Body of pancreas (tissue), 4 donors: ENCODE data around the gene SLC9A5. TPM values are rescaled to one million over a fixed set of nuclear protein-coding genes. Genes with fewer than 3 reads are reported as not detected.
A peak's percentile ranks its signal among the peaks of the same experiment; 100 is the strongest.

Experiments
- ATAC-seq: fragments of 150-250 bp; one replicate; pipeline ENCODE4 v1.9.1; 2016
- DNase-seq, 4 donors: peaks; one replicate each; pipeline ENCODE4 v3.0.0-alpha.2; 2019
- H3K27ac ChIP-seq, 4 donors: fragments of 200-600 bp; sonication (generic); 1 replicate in 3 of 4; 2 replicates in 1 of 4; pipeline versions ENCODE4 v1.5.1 to v1.6.1; 2016 to 2019; ENCODE audit warnings: mild to moderate bottlenecking in 1 of 4, mixed read lengths in 1 of 4, moderate library complexity in 1 of 4
- H3K27me3 ChIP-seq, 2 donors: fragments of 200-600 bp; sonication (generic); one replicate each; pipeline ENCODE4 v1.6.0; 2016; ENCODE audit warnings: mild to moderate bottlenecking in 1 of 2
- H3K36me3 ChIP-seq, 2 donors: fragments of 200-600 bp; sonication (generic); replicated peaks in 1 of 2; 2 replicates each; pipeline ENCODE4 v1.5.1; 2016; ENCODE audit warnings: low read depth in 2 of 2; ENCODE audit not compliant: insufficient read depth in 1 of 2
- H3K4me1 ChIP-seq: fragments of 200-600 bp; sonication (generic); one replicate; pipeline ENCODE4 v1.6.0; 2016
- H3K4me3 ChIP-seq, 2 donors: fragments of 200-600 bp; sonication (generic); 1 replicate in 1 of 2; 2 replicates in 1 of 2; pipeline ENCODE4 v1.5.1; 2016 to 2019
- H3K9me3 ChIP-seq, 3 donors: fragments of 200-600 bp; sonication (generic); 1 replicate in 2 of 3; 2 replicates in 1 of 3; pipeline ENCODE4 v1.5.1; 2016
- POLR2A ChIP-seq, 3 donors: fragments of 450-650 bp; IDR thresholded peaks; one replicate each; pipeline ENCODE4 v1.6.1; 2016; ENCODE audit warnings: antibody characterized with exemption in 3 of 3, mild to moderate bottlenecking in 2 of 3
- WGBS, 2 donors: methylation state at CpG; one replicate each; pipeline ENCODE4 v1.1.5; 2017; 5-methylcytosine and 5-hydroxymethylcytosine counted together
- intact Hi-C: fragments of 100-400 bp; cut with DNase I; formaldehyde crosslinking; loops from one replicate; pipeline ENCODE4 v1.15.1; 2023
- total RNA-seq, 2 donors: library from RNA; depleted of rRNA; stranded (reverse); fragments of >200 nt; gene quantifications; one replicate each; pipeline ENCODE4 v1.1.0, GENCODE V29; 2016
- TF ChIP-seq, protein P1 (sequence below), 7 experiments: fragments of 450-650 bp in 4 of 7; fragments of 200-600 bp in 3 of 7; sonication (generic) in 3 of 7; IDR thresholded peaks; one replicate each; pipeline ENCODE4 v1.5.1; 2016 to 2019; ENCODE audit warnings: antibody characterized with exemption in 7 of 7

SLC9A5 gene
- total RNA-seq, 2 donors from 2014 or later, result 0.26 to 0.33 TPM

DNA sequence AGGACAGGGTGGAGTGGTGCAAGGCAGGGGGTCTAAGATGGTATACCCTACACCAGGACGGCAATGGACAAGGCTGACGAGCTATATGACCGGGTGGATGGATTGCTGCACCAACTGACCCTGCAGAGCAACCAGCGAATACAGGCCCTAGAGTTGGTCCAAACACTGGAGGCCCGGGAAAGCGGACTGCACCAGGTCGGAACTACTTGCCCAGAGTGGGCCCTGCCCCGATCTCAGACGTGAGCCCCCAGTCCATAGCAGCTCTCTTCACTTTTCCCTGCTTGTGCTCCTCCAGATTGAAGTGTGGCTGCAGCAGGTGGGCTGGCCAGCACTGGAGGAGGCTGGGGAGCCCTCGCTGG lies 33.6 kb downstream of the SLC9A5 start:
- Histone ChIP-seq H3K9me3 (no peaks in the 10 kb centered on the region), H3K36me3 (no peaks in the 10 kb centered on the region), H3K27ac (no peak overlapping the region), H3K27me3 (no peaks in the 10 kb centered on the region), H3K4me3 (no peak overlapping the region), H3K4me1 (peaks cover 30% of the 10 kb centered on the region)
- no peak for TF ChIP-seq POLR2A (IDR thresholded peaks at IDR 0.05)
- TF ChIP-seq, protein P1, sequence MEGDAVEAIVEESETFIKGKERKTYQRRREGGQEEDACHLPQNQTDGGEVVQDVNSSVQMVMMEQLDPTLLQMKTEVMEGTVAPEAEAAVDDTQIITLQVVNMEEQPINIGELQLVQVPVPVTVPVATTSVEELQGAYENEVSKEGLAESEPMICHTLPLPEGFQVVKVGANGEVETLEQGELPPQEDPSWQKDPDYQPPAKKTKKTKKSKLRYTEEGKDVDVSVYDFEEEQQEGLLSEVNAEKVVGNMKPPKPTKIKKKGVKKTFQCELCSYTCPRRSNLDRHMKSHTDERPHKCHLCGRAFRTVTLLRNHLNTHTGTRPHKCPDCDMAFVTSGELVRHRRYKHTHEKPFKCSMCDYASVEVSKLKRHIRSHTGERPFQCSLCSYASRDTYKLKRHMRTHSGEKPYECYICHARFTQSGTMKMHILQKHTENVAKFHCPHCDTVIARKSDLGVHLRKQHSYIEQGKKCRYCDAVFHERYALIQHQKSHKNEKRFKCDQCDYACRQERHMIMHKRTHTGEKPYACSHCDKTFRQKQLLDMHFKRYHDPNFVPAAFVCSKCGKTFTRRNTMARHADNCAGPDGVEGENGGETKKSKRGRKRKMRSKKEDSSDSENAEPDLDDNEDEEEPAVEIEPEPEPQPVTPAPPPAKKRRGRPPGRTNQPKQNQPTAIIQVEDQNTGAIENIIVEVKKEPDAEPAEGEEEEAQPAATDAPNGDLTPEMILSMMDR (IDR thresholded peaks at IDR 0.05), result no peak
- intact Hi-C loops, result no loop called here
- 90 to 97% methylated on average over 3 to 10 of the region's 10 CpGs for WGBS, 2 donors
- ATAC-seq (no peak), DNase-seq (no peak)

DNA sequence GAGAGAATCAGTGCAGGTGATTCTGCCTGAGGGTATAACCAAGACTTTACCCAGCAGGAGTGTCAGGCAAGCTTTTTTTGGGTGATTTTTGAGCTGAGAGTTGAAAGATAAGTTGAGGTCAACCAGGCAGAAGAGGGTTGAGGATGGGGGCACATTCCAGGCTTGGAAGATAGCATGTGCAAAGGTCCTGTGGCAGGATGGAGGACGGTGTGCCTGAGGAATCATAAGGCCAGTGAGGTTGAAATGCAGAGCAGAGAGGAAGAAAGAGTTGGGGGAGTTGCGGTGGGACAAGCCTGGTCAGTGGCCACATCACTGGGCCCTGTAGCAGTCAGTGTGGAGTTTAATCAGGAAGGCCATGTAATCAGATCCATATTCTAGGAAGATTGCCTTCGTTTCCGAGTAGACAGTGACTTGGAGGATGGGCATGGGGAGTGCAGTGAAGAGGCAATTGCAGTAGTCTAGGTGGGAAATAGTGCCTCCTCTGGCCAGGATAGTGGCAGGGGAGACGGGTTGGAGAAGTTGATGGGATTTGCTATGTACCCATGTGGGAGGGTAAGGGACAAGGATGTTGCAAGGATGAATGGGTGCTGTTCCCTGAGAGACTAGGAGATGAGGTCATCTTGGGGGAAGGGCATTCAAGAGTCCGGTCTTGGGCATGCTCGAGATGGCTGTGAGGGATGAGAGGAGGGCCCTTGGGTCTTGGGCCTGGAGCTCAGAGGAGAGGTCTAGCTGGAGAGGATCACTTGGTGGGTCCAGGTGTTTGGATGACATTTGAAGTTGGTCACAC lies 34.5 kb downstream of the SLC9A5 start:
- 90 to 91% methylated on average over 7 of the region's 7 CpGs for WGBS, 2 donors
- no peak for DNase-seq
- peaks cover 22% of the 10 kb centered on the region for H3K4me1 ChIP-seq
- no peak for ATAC-seq
- TF ChIP-seq POLR2A (IDR thresholded peaks at IDR 0.05), result no peak
- TF ChIP-seq, protein P1 (IDR thresholded peaks at IDR 0.05), result no peak
- intact Hi-C loops, result no loop called here
- H3K27me3 ChIP-seq, result no peaks in the 10 kb centered on the region
- H3K4me3 ChIP-seq, result no peak overlapping the region
- H3K27ac ChIP-seq, result no peak overlapping the region
- H3K36me3 ChIP-seq, result no peaks in the 10 kb centered on the region
- no peaks in the 10 kb centered on the region for H3K9me3 ChIP-seq

DNA sequence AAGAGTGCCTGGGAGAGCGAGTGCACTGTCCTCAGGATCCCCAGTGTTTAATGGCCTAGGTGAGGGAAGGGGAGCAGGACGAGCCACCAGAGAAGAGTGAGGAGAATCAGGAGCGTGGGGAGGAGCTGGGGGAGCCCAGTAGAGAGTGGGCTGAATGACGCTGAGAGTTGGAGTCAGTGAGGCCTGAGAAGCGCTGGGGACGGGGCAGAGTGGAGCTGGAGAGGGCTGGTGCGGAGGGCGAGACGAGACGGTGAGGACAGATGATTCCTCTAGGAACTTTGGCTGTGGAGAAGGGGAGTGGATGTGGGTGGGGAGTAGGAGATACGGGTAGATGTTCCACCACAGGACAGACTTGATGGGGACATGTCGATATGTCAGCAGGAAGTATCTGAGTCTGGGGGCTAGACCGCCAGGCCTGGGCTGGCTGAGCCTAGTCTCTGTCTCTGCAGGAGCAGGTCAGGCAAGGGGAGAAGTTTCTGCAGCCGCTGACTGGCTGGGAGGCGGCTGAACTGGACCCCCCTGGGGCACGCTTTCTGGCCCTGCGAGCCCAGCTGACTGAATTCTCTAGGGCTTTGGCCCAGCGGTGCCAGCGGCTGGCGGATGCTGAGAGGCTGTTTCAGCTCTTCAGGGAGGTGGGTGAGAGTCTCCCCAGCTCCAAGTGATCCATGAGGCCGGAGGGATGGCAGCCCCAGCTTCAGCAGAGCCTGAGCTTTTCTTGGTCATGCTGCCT lies 35.2 kb downstream of the SLC9A5 start:
- Histone ChIP-seq H3K27me3 (no peaks in the 10 kb centered on the region), H3K4me3 (no peak overlapping the region), H3K4me1 (peaks cover 14% of the 10 kb centered on the region), H3K9me3 (no peaks in the 10 kb centered on the region), H3K36me3 (no peaks in the 10 kb centered on the region), H3K27ac (no peak overlapping the region)
- ATAC-seq (no peak), DNase-seq (no peak)
- TF ChIP-seq, protein P1 (IDR thresholded peaks at IDR 0.05), result no peak
- no peak for TF ChIP-seq POLR2A (IDR thresholded peaks at IDR 0.05)
- intact Hi-C loops, result no loop called here
- WGBS, 2 donors, result 85 to 91% methylated on average over 16 to 21 of the region's 21 CpGs

DNA sequence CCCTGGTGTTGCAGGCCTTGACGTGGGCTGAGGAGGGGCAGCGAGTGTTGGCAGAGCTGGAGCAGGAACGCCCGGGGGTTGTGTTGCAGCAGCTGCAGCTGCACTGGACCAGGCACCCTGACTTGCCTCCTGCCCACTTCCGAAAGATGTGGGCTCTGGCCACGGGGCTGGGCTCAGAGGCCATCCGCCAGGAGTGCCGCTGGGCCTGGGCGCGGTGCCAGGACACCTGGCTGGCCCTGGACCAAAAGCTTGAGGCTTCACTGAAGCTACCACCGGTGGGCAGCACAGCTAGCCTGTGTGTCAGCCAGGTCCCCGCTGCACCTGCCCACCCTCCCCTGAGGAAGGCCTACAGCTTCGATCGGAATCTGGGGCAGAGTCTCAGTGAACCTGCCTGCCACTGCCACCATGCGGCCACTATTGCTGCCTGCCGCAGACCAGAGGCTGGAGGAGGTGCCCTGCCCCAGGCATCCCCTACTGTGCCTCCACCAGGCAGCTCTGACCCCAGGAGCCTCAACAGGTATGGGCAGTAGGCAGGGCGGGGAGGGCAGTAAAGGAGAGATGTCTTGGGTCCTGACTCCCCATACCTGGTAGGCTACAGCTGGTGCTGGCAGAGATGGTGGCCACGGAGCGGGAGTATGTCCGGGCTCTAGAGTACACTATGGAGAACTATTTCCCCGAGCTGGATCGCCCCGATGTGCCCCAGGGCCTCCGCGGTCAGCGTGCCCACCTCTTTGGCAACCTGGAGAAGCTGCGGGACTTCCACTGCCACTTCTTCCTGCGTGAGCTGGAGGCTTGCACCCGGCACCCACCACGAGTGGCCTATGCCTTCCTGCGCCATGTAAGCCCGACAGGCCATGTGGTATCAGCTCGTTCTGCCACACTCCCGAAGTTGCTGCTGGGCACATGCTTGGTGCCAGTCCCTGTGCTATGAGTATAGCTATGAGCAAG lies 36.2 kb downstream of the SLC9A5 start:
- no peak for TF ChIP-seq POLR2A (IDR thresholded peaks at IDR 0.05)
- TF ChIP-seq, protein P1 (IDR thresholded peaks at IDR 0.05), result peak; percentile 50 to 69 (median 64)
- H3K27ac ChIP-seq, result no peak overlapping the region
- H3K4me3 ChIP-seq, result no peak overlapping the region
- peak; percentile 76 for ATAC-seq
- peak; percentile 65 to 80 (median 76) for DNase-seq
- intact Hi-C loops, result no loop called here
- H3K36me3 ChIP-seq, result no peaks in the 10 kb centered on the region
- no peaks in the 10 kb centered on the region for H3K27me3 ChIP-seq
- WGBS, 2 donors, result 51 to 56% methylated on average over 18 to 34 of the region's 34 CpGs
- H3K4me1 ChIP-seq, result peaks cover 7% of the 10 kb centered on the region
- no peaks in the 10 kb centered on the region for H3K9me3 ChIP-seq
